ENCODE measurements around the gene PLCG2.

PLCG2 gene

DNA sequence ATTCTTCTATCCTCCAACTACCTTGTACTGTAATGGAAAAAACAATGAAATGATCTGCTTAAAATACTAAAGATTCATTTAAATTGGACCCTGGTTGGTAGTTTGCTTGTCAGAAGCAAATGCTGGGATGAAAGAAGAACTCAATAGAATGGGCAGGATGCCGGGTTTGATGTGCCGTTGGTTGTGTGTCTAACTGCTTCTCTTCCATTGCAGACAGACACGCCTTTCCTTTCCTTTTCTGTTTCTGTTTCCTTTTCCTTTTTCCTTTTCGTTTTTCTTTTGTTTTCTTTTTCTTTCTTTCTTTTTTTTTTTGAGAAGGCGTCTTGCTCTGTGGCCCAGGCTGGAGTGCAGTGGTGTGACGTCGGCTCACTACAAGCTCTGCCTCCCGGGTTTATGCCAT is 64.6 kb downstream of the PLCG2 start:
- DNase-seq (ENCODE audit: low read depth in 2 of 2) = no peak

DNA sequence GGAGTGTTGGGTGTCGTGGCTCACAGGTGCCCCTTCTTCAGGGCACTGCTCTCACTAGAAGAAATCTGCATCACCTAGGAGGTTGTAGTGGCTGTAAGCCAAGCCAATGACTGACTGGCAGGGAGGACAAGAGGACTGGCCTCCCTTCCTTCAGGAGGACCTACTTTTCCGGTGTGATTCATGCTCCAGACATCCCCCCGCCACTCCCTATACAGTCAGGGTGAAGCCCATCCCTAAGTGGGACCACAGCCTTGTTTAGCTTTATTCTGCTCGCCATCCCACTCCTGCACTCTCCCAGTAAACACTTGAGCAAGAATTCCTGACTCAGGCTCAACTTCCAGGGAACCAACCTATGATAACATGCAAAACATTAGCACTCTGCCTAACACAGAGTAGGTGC is 67.0 kb downstream of the PLCG2 start:
- DNase-seq (ENCODE audit: low read depth in 2 of 2) = no peak

DNA sequence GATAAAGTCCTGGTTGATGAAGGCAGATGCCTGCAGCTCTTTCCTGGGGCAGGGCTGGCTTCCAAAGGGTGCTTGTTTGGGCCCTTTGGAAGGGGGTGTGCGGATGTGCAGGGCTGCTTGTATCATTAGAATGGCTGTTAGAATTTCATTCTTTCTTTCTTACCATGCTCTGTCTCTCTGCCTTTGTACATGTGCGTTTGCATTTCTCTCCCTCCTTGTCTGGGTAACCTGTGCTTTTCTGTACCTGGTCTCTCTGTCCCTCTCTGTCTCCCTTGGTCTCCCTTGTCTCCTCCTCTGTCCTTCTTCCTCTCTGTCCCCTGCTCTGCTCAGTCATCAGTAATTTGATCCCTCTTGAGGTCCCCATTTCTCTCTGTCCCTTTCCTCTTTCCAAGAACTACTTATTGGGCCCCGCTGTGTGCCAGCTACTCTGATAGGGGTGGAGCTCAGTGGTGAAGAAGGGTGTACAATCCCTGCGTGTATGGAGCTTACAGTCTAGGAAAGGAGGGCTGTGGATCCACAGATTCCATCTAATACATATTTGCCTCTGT is 69.3 kb downstream of the PLCG2 start:
- no peak for DNase-seq (ENCODE audit: low read depth in 2 of 2)

DNA sequence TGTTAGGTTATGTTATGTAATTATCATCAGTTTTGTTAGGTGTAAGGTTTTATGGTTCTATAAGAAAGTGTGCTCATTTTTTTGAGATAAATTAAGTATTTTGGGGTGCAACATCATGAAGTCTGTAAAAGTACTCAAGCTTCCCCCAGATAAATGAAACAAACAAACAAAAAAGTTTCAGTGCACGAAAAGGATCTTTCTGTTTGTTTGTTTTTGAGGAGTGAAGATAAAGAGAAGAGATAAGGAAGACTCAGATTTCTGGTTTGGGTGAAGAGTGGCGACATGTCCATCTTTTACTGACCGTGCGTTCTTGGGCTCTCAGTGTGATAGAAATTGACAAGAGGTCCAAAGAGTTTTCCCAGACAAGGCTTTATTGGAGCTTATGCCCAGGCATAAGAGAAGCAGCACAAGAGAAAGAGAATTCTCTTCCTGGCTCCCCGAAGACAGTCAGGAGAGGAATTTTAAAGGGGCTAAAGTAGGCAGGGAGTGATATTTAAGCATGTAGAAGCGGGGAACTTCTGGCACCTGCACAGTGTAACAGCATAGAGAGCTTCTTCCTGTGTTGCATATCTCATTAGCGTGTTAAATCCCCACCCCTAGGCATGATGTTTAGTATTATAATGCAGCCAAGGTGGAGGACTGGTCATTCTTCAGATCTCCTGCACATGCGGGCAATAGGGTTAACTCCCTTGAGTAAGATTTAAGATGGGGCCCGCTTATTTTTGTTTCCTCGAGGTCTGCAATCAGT is 71.3 kb downstream of the PLCG2 start:
- DNase-seq (ENCODE audit: low read depth in 2 of 2) = no peak

DNA sequence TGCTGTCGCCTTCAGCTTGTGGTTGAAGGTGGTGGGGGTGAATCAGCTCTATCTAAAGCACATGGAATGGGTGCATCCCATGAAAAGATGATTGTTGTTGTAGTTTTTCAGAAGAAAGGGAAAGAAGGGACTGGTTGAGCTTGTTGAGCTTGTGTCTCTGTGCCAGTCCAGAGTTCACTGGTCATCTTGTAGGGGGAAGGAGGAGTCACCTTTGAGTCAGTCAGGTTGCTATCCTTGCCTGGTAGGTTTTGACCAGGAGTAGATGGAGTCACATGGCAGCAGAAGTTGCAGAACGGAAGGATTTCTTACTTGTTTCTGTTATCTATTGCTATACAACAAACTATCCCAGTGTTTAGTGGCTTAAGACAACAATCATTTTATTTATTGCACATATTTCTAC is 73.3 kb downstream of the PLCG2 start:
- DNase-seq (ENCODE audit: low read depth in 2 of 2) = no peak

DNA sequence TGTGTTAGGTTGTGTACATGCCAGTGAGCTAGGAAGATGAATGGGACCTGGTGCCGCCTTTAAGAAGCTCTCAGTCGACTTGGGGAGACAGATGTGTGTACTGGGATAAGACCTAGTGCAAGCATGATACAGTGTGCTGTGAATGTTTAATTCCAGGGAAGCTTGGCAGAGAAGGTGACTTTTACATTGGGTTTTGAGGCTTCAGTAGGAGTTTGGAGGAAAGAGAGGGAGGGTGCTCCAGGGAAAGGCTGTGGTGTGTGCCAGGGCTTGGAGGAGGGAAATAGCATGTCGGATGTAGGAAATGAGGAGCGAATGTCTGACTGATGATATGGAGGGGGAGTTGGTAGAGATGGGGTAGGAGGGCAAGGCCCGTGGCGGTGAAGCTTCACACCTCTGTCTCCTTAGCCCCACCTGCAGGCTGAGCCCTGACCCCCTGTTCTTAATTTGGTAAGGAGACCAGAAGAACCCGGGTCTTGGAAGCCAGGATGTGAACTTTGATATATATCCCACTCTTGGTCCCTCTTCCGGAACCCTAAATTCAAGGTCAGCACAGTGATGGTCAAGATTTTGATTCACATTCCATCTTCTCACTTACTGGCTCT is 76.6 kb downstream of the PLCG2 start:
- no peak for DNase-seq (ENCODE audit: low read depth in 2 of 2)

DNA sequence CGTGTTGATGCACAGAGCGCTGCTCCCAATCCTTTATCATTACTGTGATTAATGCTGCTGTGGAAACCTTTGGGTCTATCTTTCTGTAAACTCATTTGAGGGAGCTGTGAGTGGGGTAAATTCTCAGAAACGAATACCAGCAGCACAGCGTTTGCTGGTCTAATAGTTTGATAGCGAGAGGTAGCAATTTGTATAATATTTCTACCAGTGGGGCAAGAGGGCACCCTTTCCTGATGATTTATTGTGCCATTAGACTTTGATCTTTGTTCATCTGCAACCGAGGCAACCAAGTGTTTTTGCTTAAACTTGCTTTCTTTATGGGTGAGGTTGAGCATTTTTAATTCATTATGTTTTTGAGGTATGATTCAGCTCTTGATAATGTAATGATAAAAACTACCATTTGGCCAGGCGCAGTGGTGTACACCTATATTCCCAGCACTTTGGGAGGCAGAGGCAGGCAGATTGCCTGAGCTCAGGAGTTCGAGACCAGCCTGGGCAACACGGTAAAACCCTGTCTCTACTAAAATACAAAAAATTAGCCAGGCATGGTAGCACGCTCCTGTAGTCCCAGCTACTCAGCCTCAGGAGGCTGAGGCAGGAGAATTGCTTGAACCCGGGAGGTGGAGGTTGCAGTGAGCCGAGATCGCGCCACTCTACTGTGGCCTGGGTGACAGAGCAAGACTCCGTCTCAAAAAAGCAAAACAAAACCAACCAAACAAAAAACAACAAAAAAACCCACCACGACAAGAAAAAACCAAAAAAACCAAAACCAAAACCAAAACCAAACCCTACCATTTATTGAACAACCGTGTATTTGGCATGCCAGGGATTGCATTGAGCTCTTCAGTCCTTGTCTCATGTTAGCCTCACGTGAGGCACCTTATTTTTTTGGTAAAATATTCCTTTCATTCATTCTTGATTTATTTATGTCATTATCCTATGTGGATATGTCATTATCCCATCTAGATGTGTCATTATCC is 81.5 kb downstream of the PLCG2 start:
- no peak for DNase-seq (ENCODE audit: low read depth in 2 of 2)

DNA sequence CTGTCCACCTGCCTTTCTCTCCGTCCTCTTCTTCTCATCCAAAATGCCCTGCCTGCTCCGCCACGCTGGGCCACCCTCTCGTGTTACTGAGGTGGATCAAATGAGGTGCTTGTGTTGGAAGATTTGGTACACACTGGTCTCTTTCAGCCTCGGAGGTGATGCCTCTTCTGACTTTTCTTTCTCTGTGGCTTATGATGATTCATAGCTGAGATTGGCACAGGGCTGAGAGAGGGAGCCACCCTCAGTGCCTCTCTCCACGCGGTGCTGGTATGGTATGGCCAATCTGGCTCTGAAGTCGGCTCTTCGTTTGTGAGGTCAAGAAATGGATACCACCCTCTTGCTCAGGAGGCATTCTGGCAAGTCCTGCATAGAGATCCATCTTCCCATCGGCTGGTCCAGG is 82.4 kb downstream of the PLCG2 start:
- DNase-seq (ENCODE audit: low read depth in 2 of 2) = no peak

DNA sequence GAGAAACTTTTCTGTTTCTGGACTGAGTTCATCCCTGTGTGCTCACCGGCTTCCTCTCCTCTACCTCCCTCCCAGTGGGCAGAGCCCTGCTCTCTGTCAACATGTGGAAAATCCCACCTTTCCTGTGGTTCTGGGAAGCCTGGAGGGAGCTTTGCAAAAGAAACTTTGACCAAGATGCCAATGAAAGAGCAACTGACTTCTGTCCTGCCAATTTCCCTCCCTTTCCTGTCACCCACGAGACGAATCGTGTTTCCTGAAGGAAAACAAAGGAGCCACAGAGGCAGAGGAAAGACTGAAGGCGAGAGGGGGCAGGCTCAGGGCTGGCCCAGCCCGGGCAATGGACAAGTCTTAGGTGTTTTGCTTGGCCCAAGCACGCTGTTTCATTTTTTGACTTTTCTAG is 82.8 kb downstream of the PLCG2 start:
- no peak for DNase-seq (ENCODE audit: low read depth in 2 of 2)

DNA sequence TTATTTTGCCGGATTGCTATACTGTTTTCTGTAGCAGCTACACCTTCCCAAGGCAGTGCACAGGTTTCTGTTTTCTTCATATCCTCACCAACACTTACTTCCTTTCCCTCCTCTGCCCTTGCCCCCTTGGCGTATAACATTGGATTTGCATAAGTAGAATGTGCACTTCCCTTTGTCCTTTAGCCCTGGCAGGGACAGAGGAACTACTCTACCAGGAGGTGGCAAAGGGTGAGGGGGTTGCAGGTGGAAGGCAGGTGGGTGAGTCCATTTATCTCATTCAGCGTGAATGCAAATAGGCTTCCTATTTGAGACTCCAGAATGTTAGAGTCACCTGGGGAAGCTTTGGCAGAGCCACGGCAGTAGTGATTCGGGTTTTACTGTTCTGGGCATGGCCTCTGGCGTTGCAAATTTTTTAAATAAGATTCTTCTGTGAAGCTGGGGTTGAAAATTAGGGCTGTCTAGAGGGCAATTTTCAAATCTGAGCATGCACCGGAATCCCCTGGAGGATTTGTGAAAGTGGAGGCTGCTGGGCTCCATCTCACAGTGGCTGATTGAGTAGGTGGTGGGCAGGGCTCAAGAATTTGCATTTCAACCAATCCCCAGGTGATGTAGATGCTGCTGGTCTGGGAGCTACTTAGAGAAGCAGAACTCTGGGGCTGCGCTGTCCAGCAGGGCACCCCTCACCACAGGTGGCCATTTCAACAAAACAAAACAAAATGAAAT is 84.7 kb downstream of the PLCG2 start:
- no peak for DNase-seq (ENCODE audit: low read depth in 2 of 2)

DNA sequence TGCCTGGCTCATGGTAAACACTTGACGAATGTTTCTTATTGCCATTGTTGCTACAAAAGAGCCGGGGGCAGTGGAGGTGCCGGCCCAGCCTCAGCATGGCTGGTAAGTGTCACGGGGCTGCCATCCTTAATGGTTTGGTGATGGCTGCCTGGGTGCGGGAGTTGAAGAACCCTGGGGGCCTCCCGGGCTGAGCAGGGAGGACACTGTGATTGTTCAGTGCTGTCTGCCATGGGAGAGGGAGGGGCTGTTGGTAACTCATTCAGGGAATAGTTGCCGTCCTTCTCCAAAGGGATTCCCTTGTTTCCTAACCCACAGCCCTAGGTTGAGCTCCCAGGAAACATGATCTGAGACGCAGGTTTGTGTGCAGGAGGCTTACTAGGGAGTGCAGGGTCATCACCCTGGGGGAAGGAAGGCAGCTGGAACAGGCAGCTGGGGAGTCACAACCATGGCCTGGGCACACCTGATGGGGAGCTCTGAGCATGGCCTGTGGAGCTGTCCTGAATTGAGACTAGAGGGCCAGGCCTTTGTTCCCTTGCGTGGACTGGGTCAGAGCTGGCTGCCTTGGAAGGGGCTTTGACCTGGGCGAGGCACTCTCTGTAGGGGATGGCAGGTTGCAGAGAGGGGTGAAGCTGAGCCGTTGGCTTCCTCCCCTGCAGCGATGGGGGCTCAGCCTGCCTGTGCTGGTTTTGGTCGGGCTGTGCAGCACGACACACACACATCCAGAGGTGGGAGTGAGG is 85.7 kb downstream of the PLCG2 start:
- no peak for DNase-seq (ENCODE audit: low read depth in 2 of 2)

DNA sequence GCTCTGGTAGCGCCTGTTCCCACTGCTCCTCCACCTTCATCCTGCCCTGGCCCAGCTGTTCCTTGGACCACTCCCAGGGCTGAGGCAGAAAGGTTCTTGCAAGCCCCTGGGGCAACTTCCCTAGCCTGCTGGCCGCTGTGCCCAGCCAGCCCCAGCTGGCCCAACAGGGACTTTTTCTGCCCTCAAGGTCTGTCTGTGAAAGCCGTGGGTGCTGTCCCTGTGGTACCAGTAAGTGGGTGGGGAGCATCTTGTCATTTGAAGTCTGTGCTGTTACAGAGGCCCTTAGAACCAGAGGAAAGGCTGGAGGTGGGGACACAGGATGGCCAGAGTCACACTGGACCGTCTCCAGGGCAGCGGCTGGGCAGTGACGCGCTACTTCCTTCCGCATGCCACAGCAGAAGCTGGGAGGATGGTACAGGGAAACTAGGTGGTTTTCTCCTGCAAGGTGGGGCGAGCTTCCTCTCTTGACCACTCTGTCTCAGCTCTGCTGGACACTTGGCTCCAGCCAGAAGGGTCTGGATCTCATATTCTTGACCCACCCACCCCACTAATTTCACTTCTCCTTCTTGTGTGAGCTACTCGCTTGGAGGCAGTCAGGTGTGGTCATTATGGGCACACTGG is 87.8 kb downstream of the PLCG2 start:
- no peak for DNase-seq (ENCODE audit: low read depth in 2 of 2)

DNA sequence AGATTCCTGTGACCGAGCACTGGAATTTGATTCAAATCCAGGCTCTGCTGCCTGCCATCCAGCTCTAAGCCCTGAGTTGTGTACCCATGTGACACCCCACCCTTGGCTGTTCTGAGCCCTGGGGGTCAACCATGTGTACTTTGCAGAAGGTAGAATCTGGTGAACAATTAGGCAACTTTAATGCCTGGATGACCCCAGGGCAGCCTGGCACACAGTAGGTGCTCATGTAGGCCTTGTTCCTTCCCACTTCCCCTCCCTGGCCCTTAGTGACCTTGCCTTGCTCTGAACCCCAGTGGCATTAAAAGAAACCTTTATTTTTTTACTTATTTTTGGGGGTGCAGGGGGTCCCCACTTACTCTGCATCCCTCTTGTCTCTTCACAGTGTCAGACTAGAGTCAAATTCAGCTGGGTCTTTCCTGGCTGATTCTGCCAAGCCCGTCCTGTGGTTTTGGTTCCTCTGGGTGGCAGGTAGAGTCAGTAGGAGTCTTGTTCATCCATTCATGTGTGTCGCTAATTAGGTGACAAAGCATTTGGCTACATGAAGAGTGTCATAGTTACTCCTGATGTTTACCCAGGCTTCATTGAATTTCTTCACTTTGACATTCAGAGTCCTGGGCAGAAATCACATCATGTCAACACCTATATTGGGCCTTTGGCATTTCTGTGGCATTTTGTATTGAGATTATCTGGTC is 89.1 kb downstream of the PLCG2 start:
- DNase-seq (ENCODE audit: low read depth in 2 of 2) = no peak

DNA sequence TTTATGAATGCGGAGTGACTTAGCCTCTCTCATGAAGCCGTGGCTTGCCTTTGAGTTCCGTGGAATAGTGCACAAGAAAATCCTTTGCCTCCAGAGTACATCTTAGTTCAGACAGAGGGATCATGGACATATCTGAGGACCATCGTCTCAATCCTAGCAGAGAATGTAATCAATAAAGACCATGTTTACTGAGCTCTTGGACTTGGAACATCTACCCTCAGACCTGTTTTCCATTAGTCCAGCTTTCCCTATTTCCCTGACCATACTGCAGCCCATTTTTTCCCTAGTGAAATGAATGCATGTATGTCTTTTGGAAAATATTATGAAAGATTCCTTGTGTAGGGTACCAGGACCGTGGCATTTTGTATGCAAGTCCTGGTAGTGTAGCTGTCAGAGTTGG is 90.2 kb downstream of the PLCG2 start:
- DNase-seq (ENCODE audit: low read depth in 2 of 2) = no peak

DNA sequence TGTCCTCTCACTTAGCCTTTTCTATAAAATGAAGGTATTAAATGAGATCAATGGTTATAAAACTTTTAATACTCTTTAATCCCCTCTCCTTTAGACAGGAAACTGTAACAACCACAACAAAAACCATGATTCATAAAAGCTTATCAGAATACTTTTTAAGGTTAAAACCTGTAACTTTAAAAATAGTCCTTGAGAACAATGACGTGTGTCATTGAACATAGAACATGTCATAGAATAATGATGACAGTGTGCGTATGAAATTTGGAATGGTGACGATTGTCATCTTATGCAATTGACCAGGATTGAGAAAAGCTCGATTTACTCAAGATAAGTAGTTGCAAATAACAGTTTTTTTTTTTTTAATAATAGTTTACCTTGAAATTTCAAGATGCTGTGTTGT is 94.1 kb downstream of the PLCG2 start:
- no peak for DNase-seq (ENCODE audit: low read depth in 2 of 2)

DNA sequence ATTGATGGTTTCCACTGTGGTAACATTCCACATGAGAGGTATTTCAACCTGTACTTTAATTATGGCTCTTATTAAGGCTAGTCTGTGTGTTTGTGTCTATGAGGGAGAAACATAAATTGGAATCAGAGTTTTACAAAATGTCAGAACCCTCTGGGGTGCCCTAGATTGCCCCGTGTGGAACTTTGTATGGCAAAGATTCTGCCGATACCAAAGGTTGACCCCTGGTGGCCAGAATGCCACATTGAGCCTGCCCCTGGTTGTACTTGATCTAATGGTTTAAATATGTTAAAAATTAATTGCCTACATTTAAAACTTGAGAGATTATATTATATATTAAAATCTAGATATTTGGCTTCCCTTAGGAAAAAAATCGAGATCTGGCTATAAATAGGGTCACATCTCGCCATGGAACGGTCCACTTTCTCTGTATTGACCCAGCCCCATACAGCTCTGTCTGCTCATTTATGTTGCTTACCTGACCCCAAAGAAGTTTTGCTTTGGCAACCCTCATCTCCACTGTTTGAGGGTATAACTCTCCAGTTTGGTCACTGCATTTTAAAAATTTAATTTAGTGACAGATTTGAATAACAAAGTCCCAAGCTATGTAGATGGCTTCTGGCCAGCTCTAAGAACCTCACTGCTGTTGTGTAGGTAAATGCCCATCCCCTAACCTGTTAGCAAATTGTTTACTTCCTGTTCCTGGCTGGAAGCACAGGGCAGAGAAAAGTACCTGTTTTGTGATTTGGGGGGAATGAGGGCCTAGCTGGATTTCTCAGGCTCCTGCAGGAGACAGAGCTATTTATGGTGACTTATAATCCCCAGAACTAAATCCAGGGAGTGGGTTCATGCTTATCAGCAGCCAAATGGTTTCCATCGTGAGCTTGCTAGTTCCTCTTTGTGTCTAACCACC is 95.0 kb downstream of the PLCG2 start:
- peak; percentile 11 to 47 for DNase-seq (ENCODE audit: low read depth in 2 of 2)

DNA sequence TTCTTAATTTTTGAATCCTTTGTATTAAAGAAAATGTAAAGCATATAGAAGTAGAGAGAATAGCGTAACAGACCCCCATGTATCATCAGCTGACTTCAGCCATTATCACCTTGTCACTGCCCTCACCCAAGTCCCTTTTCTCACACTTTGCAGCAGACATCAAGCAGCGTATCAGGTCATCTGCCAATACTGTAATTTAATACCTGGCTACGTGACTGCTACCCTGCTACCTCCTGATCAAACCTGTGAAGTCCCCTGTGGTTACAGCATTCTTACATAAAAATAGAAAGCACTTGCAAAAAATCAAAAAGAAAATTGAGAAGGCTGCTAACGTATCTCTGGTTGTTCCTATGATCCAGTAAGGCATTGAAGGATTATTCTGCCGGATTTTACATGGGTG is 96.4 kb downstream of the PLCG2 start:
- DNase-seq (ENCODE audit: low read depth in 2 of 2) = no peak

DNA sequence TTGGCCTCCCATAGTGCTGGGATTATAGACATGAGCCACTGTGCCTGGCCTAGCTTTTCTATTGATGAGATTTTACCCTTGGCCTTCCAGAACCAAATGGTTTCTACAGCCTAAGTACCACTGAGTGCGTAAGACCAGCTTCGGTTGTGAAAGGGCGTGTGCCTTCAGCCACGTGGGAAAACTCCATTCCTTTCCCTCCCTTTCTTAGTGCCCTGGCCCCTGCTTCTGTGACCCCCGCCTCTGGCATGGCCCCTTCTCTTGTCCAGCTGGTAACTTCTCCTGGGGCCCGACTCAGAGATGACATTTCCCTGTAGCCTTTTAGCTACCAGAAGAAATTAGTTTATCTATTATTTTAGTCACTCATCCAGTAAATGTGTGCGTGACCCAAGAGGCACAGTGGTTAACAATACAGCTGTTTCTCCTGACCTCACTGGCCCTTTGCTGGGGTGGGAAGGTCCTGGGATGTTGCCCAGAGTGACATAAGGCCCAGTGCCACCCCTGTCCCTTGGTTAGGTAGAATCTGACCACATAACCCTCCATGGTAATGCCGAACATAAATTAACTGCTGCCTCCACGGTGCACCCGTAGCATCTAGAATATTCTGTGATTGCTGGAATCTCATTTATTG is 97.3 kb downstream of the PLCG2 start:
- no peak for DNase-seq (ENCODE audit: low read depth in 2 of 2)

Data from activated CD4-positive, alpha-beta T cell treated with anti-CD3 and anti-CD28 coated beads for 24 hours (primary cell).